ENCODE measurements around the gene TCF7L1.

GRCh38 chr2:85278361-85278760, 145.2 kb downstream of the TCF7L1 start:
- TF ChIP-seq REST (IDR thresholded peaks at IDR 0.05; ENCODE audit: insufficient replicate concordance, low read depth) (no peak), GABPA (IDR thresholded peaks at IDR 0.05; ENCODE audit: low read depth) (no peak), CTCF (IDR thresholded peaks at IDR 0.05; ENCODE audit: insufficient read depth, low read length) (no peak)

Measured in HL-60 (cell line).